Putamen (tissue), 1 donor: ENCODE measurements around the gene STAM.
A peak's percentile ranks its signal among the peaks of the same experiment; 100 is the strongest.
"Not testable (repeated sequence)": the region's sequence is repeated elsewhere in the genome, so short reads cannot be mapped to it uniquely, and the experiment has no call there.

Experiments
- DNase-seq: peaks from one replicate; pipeline ENCODE4 v3.0.0-alpha.2; 2016; ENCODE audit warnings: low spot score

Gene STAM

DNA sequence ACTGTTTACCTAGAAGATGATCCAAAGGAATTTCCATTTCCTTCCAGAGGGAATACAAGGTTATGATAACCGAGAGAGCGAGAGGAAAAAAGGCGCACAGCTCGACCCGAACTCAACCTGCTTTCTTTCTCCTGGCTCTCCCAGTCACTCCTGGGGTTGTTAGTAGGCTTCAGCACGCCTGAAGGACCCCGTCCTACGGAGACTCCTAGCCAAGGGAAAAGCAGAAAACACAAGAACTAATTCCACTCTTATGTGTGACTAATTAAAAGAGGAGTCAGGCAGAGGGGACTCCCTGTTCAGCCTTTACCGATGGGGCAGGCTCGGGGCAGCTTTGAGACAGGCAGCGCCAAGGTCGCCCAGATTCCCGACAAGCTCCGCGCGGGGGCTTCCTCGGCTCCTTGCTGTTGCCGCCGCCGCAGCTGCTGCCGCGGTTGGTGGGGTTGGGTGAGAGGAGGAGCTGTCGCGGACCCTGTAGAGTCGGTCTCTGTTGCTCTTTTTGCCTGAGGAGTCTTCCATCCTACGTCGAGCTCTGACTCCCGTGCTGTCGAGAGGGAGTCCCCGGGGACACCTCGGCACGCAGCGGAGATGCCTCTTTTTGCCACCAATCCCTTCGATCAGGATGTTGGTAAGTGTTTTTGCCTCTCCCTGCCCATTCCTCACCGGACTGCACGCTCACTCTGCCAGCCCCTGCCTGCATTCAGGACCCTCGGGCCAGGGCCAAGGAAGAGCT, at the start of gene STAM:
TSS of gene STAM (plus strand) at position 397 of the 730 bp plus-strand sequence. CDS start at position 586, 189 bp downstream.
- peak; percentile 87 for DNase-seq

DNA sequence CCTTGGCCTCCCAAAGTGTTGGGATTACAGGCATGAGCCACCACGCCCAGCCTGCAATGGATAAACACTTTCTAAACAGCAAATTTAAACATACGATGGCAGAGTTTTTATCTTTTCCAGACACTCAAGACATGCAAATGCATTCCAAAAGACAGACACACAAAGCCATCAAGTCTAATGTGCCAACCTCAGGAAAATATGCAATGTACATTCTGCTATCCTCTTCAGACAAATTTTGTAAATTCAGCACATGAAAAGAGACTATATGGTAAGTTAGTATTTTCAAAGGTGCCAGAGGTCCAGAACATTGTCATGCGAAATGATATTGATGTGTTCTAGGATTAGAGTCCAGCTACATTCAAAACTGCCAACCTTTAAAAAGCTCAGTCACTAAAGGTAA, 46.6 kb upstream of the STAM start:
- DNase-seq: no peak

DNA sequence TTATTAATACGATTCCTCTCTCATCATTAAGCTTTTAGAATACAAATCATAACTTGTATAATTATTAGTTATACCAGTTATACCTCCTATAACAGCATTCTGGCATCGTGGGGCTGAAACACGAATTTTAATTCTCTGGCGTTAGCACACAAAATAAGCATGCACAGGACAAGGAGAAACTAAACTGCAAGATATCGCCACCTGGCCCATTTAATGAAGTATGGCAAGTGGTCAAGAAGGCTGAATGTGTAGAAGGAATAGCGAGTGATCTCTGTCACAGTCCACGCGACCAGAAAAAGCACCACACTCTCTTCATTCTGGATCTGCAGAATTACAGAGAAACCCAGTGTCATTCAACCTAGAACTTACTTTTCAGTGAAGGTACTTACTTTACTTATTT, 44.9 kb upstream of the STAM start:
- no peak for DNase-seq

DNA sequence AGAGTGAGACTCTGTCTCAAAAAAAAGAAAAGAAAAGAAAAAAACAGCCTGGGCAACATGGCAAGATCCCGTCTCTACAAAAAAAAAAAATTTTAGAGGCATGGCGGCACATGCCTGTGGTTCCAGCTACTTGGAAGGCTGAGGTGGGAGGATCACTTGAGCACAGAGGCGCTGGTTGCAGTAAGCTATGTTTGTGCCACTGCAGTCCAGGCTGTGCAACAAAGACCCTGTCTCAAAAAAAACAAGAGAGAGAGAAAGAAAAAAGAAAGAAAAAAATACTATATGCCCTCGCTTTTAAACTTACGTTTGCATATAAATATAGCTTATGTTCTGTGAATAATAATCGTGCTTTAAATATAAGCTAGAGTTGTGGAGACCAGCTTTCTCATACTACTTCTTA, 38.0 kb upstream of the STAM start:
- DNase-seq: no peak

DNA sequence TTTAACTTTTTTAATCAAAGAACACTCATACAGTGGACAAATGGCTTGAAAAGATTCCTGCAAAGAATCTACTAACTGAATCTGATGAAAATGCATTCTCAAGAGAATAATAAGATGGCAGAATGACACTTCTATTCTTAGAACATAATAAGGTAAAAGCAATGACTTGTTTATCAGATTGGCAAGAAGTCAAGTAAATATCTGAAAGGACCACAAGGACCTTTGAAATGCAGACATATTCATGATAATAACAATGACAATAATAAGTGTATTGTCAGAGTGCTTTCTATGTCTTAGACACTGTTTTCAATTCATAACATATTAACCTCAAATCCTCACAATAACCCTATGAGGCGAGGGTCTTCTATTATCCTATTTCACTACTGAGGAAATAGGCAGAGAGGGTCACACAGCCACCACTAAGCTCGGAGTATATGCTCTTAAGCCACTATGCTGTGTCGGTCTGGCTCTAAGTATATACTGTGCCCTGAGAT, 37.4 kb upstream of the STAM start:
- DNase-seq: no peak

DNA sequence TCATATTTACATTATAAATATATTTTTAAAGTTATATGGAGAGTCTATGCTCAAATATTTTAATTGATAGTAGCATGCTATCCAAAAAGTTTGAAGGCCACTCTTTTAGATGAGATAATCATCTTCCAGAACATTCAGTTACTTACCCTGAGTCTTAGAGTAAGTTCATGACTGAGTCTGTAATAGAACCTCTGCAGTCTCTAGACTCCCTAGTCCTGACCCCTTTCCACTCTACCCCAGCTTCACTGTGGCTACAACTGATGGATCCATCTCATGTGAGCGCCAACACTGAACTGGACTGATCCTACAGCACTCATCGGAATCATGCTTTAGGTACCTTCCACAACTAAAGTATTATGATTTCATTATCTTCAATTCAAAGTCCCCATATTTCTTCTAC, 36.9 kb upstream of the STAM start:
- DNase-seq: no peak

DNA sequence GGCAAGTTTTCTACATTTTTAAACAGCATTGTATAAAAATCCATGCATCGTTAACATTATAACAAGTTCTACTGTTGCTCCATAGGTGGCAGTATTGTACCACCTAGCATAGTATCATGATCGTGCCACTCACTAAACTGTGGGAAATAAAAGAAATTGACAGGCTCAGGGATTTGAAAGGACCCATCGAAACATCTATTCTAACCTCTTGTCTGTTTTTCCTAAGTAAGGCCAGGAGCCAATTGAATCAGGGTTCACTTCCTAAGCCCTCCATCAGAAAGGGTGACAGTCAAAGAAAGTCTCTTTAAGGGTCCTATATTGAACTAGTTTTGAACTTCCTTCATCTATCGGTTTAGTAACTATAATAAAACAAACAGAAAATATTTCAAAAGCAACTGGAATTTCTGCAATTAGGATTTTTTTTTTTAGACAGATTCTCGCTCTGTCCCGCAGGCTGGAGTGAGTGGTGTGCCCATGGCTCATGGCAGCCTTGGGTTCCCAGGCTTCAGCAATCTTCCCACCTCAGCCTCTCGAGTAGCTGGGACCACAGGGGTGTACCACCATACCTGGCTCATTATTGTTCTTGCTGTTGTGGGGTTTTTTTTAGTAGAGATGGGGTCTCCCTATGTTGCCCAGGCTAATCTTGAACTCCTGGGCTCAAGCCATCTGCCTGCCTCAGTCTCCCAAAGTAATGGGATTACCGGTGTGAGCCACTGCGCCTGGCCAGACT, 36.2 kb upstream of the STAM start:
- DNase-seq: peak; percentile 55

DNA sequence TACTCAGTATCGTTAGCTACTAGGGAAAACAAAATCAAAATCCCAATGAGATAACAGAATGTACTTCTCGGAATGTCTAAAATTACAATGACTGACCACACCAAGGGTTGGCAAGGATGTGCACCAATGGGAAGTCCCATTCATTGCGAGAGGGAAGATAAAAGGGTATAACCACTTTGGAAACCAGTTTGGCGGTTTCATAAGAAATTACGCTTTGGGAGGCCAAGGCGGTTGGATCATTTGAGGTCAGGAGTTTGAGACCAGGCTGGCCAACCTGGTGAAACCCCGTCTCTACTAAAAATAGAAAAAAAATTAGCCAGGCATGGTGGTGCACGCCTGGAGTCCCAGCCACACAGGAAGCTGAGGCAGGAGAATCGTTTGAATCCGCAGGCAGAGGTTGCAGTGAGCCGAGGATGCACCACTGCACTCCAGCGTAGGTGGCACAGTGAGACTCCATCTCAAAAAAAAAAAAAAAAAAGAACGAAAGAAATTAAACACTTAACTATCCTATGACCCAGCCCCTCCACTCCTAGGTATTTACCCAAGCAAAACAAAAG, 34.4 kb upstream of the STAM start:
- DNase-seq: no peak

DNA sequence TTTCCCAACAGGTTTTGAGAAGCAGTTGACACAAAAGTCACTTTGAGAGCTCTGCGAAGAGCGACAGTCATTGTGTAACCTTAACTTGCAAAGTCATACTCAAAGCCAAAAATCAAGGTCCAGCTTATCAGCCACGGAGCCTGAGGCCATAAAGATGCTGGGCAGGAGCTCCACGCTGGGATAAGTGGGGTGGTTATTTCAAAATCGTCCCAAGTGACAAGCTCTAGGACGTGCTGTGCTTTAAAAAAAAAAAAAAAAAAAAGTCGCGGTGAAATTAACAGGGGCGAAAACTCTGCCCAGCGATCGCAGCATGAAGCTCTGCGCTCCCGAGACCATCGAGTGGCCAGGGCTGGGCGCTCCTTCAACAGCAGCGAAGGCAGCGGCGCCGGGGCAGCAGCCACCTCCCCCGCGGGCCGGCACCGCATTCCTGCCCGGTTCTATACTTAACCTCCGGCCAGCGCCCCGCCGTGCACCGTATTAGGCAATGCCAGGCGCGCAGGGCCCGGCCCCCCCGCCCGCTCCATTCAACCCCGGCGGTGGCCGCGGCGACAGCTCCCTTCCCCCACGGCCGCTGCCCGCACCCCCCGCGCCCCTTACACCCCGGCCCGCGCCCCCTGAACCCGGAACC, 27.4 kb upstream of the STAM start:
- peak; percentile 28 for DNase-seq

DNA sequence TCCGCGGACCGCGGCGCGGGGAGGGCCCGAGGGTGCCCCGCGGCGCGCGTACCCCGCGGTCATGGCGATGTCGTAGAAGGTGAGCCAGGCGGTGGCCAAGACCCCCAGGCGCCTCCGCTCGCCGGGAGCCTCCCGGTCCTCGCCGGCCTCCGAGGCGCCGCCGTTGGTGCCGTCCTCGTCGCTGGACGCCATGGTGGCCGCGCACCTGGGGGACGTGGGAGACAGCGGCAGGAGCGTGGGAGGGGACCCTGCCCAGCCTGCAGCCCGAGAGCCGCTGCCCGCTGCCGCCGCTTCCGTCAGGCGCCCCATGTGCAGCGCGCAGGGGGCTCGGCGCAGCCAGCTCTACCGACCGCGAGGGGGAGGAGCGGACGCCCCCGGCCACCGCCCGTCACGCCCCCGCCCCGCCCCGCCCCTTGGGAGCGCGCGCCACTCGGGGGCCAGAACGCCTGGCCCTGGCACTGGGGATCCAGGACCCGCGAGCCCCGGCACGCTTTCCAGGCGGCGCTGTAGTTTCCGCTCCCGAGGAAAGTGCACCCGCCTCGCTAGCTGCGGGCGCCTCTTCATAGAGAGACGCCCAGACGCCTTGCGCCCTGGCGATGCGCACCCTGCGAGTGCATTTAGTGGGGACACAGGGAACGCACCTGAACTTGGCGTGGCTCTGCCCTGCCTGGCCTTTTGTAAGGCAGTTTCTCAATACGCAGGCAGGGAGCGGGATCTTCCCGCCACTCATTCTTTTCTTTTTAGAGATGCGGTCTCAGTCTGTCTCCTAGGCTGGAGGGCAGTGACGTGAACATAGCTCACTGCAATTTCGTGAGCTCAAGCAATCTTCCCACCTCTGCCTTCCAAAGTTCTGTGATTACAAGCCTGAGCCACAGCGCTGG, 26.7 kb upstream of the STAM start, which contains the start of gene HACD1:
TSS of gene HACD1 (minus strand) at position 344 of the 881 bp plus-strand sequence. CDS start at position 309, 35 bp downstream.
- peak; percentile 34 for DNase-seq

DNA sequence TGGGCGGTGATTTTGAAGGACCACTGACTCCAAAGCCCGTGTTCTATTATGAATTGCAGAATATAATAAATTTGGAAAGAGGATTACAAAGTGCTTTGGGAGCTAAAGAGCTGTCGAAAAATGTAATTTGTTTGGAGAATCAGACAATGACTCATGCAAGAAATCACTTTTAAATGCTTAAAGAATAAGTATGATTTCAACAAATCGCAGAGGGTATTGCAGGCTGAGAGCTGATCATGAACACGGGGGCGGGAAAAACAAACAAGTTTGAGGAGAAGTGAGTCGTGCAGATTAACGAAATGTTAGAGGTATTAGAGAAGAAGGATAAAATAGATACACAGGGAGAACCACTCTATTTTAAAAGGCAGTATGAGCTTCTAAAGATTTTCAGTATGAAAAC, 21.9 kb upstream of the STAM start:
- DNase-seq: no peak

DNA sequence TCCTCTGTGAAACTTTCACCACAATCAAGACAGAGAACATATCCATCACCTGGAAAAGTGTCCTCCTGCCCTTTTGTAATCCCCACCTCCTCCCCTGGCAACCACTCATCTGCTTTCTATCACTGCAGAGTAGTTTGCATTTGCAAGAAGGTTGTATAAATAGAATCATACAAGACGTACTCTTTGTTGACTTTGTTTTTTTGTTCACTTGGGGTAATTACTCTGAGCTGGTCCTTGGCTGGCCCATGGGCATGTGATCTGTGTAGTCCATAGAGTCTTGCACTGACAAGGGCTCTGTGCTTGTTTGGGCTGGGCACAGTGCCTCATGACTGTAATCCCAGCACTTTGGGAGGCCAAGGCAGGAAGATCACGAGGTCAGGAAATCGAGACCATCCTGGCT, 19.0 kb upstream of the STAM start:
- no peak for DNase-seq

DNA sequence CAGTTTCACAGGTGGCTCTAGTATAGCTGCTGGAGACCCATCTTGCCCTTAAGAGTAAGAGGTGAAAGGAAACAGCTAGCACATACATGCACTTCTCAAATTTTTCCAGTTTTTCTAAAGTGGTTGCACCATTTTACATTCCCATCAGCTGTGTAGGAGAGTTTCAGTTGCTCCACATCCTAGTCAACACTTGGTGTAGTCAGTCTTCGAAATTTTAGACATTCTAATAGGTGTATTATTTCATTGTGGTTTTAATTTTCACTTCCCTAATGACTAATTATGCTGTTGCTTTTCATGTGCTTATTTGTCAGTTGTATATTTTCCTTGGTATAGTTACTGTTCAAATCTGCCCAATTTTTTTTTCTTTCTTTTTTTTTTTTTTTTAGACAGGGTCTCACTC, 17.3 kb upstream of the STAM start:
- DNase-seq: no peak

DNA sequence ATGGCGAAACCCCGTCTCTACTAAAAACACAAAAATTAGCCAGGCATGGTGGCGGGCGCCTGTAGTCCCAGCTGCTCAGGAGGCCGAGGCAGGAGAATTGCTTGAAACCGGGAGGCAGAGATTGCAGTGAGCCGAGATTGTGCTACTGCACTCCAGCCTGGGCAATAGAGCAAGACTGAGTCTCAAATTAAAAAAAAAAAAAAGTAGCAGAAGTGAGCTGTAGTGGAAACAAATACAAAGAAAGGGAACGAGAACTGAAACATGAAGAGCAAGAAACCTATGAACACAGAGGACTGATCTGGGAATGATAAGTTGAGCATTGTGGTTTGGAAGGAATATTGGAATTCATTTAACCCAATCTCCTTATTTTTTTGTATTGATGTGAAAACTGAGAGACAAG, 11.4 kb upstream of the STAM start:
- DNase-seq: not testable (repeated sequence)

DNA sequence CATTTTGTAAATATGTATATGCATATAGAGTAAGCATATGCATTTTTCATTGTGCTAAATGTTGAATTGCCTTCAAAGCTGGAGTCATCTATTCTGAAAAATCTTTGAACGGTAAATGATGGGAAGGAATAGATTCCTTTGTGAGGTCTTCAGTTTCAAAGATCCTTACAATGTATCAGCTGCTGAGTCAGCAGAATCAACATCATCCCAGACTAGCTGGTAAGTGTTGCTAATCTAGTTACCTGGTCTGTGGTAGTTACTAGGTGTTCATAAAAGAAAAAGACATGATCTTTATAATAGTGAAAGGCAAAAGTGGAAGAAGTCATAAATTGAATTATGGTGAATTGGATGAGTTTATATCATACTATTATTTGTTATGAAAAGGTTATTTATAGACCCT, 10.6 kb upstream of the STAM start:
- no peak for DNase-seq

DNA sequence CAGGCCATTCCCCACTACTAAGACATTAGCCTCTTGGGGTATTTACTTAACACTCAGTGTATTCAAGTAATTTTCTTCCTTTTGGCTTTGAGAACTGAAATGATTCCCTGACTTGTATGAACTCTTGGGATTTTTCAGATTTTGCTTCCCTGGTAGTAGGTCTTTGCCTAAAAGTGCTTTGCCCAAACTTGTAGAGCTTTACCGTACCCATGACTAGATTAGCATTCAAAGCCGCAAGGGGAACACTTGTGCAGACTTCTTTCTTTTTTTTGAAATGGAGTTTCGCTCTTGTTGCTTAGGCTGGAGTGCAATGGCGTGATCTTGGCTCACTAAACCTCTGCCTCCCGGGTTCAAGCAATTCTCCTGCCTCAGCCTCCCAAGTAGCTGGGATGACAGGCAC, 6.1 kb upstream of the STAM start:
- DNase-seq: no peak

DNA sequence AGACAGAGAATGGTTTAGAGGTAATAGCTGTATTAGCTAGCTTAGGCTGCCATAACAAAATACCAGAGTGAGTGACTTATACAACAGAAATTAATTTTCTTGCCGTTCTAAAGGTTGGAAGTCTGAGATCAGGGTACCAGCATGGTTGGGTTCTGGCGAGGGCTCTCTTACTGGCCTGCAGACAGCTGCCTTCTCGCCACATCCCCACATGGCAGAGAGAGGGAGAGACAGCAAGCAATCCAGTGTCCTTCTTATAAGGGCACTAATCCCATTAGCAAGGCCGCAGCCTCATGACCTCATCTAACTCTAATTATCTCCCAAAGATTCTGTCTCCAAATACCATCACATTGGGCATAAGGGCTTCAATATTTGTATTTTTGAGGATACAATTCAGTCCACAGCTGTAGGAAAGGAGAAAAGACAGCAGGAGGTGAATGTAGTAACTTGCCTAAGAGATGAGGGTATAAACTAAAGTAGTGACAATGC, 3.6 kb upstream of the STAM start:
- DNase-seq: no peak

DNA sequence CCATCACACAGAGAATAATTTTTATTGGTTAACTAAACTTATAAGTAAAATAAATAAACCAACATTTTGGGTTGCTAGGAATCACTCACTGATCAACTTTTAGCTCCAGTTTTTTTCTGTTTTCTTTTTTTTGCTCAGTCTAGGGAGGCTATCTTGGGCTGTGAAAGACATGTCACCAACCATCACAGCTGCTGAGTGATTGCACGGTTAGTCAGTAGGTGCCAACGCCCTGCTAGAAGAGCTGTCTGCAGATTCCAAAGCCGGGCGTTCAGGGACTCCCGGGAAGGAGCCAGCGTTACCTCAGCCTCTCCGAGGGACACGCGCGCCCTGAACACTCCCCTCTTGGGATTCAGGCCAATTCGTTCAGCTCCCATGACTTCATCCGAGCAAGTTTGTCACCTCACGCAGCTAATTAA, 604 bp upstream of the STAM start:
- DNase-seq: no peak

DNA sequence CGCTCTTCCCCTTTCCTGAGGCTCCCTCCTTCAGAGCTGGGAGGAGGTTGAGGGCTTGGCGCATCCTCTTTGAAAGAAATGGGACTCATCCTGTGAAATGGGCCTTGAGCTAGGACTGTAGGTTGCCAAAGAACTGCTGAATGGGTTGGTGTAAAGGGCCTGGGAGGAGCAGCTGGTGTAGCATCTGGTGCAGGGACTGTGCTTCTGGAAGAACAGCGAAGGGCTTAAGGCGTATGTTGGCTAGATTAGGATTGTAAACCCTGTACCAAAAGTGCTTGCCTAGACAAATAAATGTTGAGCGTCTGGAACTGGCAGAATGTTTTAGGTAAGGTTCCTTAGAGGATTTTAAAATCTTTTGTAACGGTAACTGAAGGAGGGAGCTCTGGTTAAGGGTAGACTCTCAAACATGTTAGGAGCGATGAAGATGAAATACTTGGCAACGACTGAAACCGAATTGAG, 563 bp downstream of the STAM start:
- DNase-seq: peak; percentile 44

DNA sequence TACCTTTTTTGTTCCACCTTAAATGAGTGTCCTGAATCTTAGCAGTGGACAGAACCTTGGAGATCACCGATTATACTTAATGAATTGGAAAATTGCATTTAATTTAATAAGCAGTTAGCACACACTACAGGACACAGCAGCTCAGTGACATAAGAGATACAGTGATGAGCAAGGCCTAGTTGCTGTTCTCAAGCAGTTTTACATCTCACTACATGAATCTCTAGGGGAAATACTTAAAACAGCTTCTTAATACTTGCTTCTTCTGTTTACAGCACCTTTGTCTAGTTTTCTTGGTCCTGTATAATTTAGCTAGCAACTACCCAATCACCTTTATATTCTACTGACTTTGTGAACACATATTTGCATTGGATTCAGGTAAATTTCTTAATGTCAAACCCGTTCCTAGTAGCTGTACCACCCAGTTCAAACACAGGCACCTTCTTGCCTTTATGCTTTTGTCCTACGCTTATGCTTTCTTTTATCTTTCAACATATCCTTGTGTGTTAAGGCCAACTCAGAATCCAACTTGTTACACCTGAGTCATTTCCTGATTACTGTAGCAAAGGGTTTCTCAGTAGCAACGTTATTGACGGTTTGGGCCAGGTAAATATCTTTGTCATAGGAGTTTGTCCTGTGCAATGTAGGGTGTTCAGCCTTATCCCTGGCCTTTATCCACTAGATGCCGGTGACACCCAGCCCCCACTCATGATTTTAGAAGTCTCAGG, 1.8 kb downstream of the STAM start:
- DNase-seq: no peak

DNA sequence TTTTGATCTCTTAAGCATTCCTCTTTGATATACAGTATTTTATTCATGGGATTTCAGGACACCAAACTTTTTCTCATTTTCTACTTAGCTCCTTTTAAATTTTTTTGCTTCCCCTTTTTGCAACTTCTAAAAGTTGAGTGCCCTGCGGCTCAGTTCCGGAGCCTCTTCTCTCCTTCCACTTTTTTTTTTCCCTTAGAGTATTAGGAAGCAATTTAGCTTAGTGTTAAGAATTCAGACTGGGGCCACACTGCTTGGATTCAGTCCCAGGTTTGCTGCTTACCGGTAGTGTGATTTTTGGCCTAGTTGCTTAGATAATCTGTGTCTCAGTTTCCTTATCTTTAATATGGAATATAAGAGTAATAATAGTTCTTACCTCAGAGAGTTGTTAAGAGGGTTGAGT, 3.4 kb downstream of the STAM start:
- peak; percentile 12 for DNase-seq
